GM21786 (cell line): ENCODE data around the gene LRRC75A.
"Not testable (repeated sequence)": the region's sequence is repeated elsewhere in the genome, so short reads cannot be mapped to it uniquely, and the experiment has no call there.

Source experiments
- ATAC-seq: cut with Tn5 transposase; IDR thresholded peaks from one replicate; pipeline ENCODE4 v1.9.1; 2021; ENCODE audit not compliant: unreplicated experiment

Gene LRRC75A

GRCh38 chr17:16491703-16492612 lies at the start of gene LRRC75A:
TSS of gene LRRC75A (minus strand) at chr17:16492193. CDS start at chr17:16491990, 203 bp downstream.
- ATAC-seq, result no peak

GRCh38 chr17:16537130-16537458 lies 45.1 kb upstream of the LRRC75A start:
- ATAC-seq, result no peak

GRCh38 chr17:16534236-16534635 lies 42.2 kb upstream of the LRRC75A start:
- ATAC-seq, result no peak

- ATAC-seq, result no peak
Observed at GRCh38 chr17:16529906-16530305, 37.9 kb upstream of the LRRC75A start.

- no peak for ATAC-seq
Observed at GRCh38 chr17:16527298-16527697, 35.3 kb upstream of the LRRC75A start.

- ATAC-seq, result not testable (repeated sequence)
Observed at GRCh38 chr17:16525556-16525955, 33.6 kb upstream of the LRRC75A start.

GRCh38 chr17:16521070-16521727 lies 29.2 kb upstream of the LRRC75A start:
- ATAC-seq, result peak; percentile 58

GRCh38 chr17:16519021-16519420 lies 27.0 kb upstream of the LRRC75A start:
- ATAC-seq, result no peak

GRCh38 chr17:16517477-16517876 lies 25.5 kb upstream of the LRRC75A start:
- ATAC-seq, result no peak

- ATAC-seq, result no peak
Observed at GRCh38 chr17:16516594-16517051, 24.6 kb upstream of the LRRC75A start.

GRCh38 chr17:16515933-16516332 lies 23.9 kb upstream of the LRRC75A start:
- no peak for ATAC-seq

GRCh38 chr17:16513873-16514272 lies 21.9 kb upstream of the LRRC75A start:
- ATAC-seq, result no peak

GRCh38 chr17:16512011-16512410 lies 20.0 kb upstream of the LRRC75A start:
- no peak for ATAC-seq

GRCh38 chr17:16511593-16511992 lies 19.6 kb upstream of the LRRC75A start:
- ATAC-seq, result no peak

GRCh38 chr17:16507918-16508533 lies 16.0 kb upstream of the LRRC75A start:
- ATAC-seq, result no peak

- ATAC-seq, result no peak
Observed at GRCh38 chr17:16506188-16506587, 14.2 kb upstream of the LRRC75A start.

GRCh38 chr17:16504984-16505383 lies 13.0 kb upstream of the LRRC75A start:
- ATAC-seq, result no peak

GRCh38 chr17:16496820-16497489 lies 5.0 kb upstream of the LRRC75A start:
- no peak for ATAC-seq

GRCh38 chr17:16495980-16496819 lies 4.2 kb upstream of the LRRC75A start:
- no peak for ATAC-seq

GRCh38 chr17:16495561-16495960 lies 3.6 kb upstream of the LRRC75A start:
- no peak for ATAC-seq
